ENCODE measurements around the gene PKIG. TPM values are rescaled to one million over a fixed set of nuclear protein-coding genes. Genes with fewer than 3 reads are reported as not detected.

Gene PKIG
- total RNA-seq, 1 donor from 2014 or later = 11.3 TPM

GRCh38 chr20:44664131-44664530 is 81.8 kb downstream of the PKIG start:
- no peak for ATAC-seq

- ATAC-seq = no peak
Observed at GRCh38 chr20:44666066-44666465, 83.7 kb downstream of the PKIG start.

Other genes with a start within 250 kb of the PKIG start
- not detected for gene R3HDML, start 245.5 kb upstream of the PKIG start, total RNA-seq
- gene HNF4A, start 226.9 kb upstream of the PKIG start, total RNA-seq = not detected
- 19.4 TPM for gene TTPAL, start 106.7 kb upstream of the PKIG start, total RNA-seq
- 64.9 TPM for gene SERINC3, start 60.5 kb upstream of the PKIG start, total RNA-seq
- 21.8 TPM for gene ADA, start 69.1 kb downstream of the PKIG start, total RNA-seq
- 1.9 TPM for gene CCN5, start 132.8 kb downstream of the PKIG start, total RNA-seq
- 1.0 TPM for gene KCNK15, start 163.3 kb downstream of the PKIG start, total RNA-seq
- 0.08 TPM for gene RIMS4, start 228.0 kb downstream of the PKIG start, total RNA-seq

All from esophagus mucosa (tissue), 1 donor.